SIG-M5 treated with dmso at 0.1 percent for 504 hours (cell line): ENCODE data around the gene MEIS2.
A peak's percentile ranks its signal among the peaks of the same experiment; 100 is the strongest.

Experiments
- DNase-seq: peaks from one replicate; lab custom pipeline; 2025; ENCODE audit not compliant: unreplicated experiment; lab: John Stamatoyannopoulos, UW

MEIS2 gene

GRCh38 chr15:37112971-37113670, 12.8 kb upstream of the MEIS2 start:
- DNase-seq, result no peak

GRCh38 chr15:37112171-37112570, 11.8 kb upstream of the MEIS2 start:
- DNase-seq, result no peak

- no peak for DNase-seq
Measured at GRCh38 chr15:37111427-37111717, 11.0 kb upstream of the MEIS2 start.

- no peak for DNase-seq
Measured at GRCh38 chr15:37109872-37110572, 9.7 kb upstream of the MEIS2 start.

GRCh38 chr15:37109168-37109871, 9.0 kb upstream of the MEIS2 start:
- no peak for DNase-seq

- no peak for DNase-seq
Measured at GRCh38 chr15:37108381-37109167, 8.2 kb upstream of the MEIS2 start.

- DNase-seq, result no peak
Measured at GRCh38 chr15:37107744-37108380, 7.5 kb upstream of the MEIS2 start.

GRCh38 chr15:37107071-37107743, 6.9 kb upstream of the MEIS2 start:
- no peak for DNase-seq

- DNase-seq, result peak; percentile 16
Measured at GRCh38 chr15:37106490-37107001, 6.2 kb upstream of the MEIS2 start.

GRCh38 chr15:37105889-37106288, 5.5 kb upstream of the MEIS2 start:
- no peak for DNase-seq

- no peak for DNase-seq
Measured at GRCh38 chr15:37105029-37105428, 4.7 kb upstream of the MEIS2 start.

GRCh38 chr15:37104424-37104981, 4.2 kb upstream of the MEIS2 start:
- DNase-seq, result no peak

GRCh38 chr15:37103475-37104423, 3.4 kb upstream of the MEIS2 start:
- no peak for DNase-seq

- DNase-seq, result no peak
Measured at GRCh38 chr15:37103163-37103435, 2.8 kb upstream of the MEIS2 start.

GRCh38 chr15:37102305-37103162, 2.2 kb upstream of the MEIS2 start:
- DNase-seq, result no peak

- no peak for DNase-seq
Measured at GRCh38 chr15:37101980-37102304, 1.6 kb upstream of the MEIS2 start.

- DNase-seq, result no peak
Measured at GRCh38 chr15:37100966-37101215, 542 bp upstream of the MEIS2 start.

GRCh38 chr15:37099319-37100108, 835 bp downstream of the MEIS2 start:
- peak; percentile 36 for DNase-seq
